GM20000 (cell line): ENCODE results near the gene TMEM212.
"Not testable (repeated sequence)": the region's sequence is repeated elsewhere in the genome, so short reads cannot be mapped to it uniquely, and the experiment has no call there.

Source experiments
- DNase-seq: peaks from one replicate; pipeline ENCODE4 v3.0.0; 2012; ENCODE audit warnings: low spot score
- TF ChIP-seq, protein P1 (sequence below): IDR thresholded peaks from 2 replicates; pipeline ENCODE4 v1.5.1; 2012; ENCODE audit warnings: mild to moderate bottlenecking, control low read depth; ENCODE audit errors: extremely low read depth, missing control alignments

Gene TMEM212

DNA sequence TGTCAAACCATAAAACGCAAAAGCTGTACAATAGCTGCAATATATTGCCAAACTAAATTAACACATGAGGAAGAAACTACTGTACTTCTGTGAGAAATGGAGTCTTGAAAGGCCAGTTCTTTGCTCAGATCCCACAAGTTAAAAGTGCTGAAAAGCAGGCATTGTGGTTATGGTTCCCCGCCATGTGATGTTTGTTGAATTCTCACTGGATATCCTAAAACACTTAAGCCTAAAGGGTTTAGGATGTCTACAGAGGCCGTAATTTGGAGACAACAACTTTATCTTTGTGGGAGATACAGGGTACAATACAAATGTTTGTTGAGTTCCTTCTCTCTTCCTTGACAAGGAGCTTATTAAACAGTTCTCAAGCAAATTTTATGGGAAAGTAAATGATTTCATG is 53.2 kb downstream of the TMEM212 start:
- TF ChIP-seq, protein P1, sequence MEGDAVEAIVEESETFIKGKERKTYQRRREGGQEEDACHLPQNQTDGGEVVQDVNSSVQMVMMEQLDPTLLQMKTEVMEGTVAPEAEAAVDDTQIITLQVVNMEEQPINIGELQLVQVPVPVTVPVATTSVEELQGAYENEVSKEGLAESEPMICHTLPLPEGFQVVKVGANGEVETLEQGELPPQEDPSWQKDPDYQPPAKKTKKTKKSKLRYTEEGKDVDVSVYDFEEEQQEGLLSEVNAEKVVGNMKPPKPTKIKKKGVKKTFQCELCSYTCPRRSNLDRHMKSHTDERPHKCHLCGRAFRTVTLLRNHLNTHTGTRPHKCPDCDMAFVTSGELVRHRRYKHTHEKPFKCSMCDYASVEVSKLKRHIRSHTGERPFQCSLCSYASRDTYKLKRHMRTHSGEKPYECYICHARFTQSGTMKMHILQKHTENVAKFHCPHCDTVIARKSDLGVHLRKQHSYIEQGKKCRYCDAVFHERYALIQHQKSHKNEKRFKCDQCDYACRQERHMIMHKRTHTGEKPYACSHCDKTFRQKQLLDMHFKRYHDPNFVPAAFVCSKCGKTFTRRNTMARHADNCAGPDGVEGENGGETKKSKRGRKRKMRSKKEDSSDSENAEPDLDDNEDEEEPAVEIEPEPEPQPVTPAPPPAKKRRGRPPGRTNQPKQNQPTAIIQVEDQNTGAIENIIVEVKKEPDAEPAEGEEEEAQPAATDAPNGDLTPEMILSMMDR = no peak

DNA sequence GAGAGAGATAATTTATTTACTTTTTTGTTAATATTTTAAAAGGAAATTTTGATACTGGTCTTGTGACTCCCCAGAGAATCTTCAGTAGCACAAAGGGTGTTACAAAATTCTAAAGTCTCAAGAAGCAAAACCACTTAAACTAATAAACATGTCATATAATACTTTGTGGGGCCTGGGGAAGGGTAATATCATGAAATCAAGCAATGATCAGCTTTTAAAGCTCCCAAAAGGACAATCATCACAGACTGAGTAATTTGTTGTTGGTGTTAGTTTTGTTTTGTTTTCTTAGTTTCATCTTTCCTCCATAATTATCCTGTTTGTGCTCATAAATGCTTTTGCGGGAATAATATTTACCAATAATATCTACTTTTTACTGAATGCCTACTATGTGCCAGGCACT is 55.0 kb downstream of the TMEM212 start:
- TF ChIP-seq, protein P1 = no peak
- no peak for DNase-seq

More for the DNA sequence above, 53.2 kb downstream of the TMEM212 start:
- DNase-seq = no peak

DNA sequence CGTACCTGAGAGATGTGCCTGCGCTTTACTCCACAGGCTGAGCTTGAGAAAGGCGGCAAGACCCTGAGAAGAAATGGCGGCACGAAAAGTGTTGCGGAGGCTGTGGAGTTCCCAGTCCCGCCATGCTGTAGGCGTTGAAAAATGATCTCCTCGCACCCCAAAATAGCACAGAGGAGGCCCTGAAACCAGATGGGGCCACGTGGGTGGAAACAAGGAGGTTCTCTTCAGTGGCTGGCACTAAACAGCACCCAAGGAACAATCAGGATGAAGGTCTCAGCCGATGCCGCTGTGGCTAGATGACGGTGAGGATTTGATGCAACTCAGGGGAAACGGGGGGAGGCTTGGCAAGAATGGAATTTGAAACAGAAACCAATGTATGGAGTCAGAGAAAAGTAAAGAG is 57.3 kb downstream of the TMEM212 start:
- DNase-seq = no peak
- TF ChIP-seq, protein P1 = no peak

DNA sequence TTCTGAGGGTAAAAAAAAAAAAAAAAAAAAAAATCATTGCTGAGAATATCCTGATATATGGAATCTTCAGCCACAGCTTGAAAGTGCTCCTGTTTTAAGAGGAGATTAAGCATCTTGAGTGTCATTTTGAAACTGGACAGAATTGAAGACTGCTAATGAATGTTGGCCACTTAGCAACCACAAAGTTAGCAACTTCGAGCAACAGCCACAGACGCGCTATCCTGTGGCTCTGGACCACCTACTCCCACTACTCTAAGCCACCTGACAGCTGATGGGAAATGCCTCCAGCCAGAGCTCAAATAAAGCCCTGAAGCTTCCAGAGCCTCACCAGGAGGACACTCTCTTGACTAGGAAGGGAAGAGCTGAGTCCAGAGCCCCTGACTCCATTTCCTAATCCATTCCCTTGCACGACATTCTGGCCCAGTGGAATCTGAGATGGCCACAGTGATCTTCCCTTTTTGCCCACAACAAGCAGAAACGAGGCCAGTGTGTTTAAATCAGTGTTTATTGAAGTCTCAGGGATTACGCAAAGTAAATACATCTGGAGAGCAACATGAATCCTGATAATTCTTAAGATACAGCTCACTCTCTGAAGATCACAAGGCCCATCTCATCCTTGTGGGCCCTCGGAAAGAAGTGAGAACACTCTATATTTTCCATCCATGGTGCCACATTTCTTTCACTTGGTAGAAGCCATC is 58.6 kb downstream of the TMEM212 start:
- DNase-seq = no peak
- TF ChIP-seq, protein P1 = no peak

DNA sequence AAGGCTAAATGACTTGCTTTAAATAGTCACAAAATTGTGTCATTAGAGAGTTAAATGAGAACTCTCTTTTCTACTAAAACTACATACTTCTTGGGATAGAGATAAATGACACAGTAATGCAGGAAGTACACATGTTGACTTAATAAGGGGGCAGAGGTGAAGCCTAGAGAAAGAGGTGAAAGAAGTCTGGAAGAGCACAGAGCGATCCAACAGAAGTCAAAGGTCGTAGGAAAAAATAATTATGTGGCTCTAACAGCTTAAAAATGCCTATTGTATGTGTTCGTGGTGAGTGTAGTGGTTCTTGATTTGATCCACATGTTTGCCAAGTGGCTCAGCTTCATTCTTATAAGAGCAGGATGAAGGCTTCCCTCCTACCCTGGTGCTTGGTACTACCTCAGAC is 61.7 kb downstream of the TMEM212 start:
- no peak for DNase-seq
- TF ChIP-seq, protein P1 = no peak

DNA sequence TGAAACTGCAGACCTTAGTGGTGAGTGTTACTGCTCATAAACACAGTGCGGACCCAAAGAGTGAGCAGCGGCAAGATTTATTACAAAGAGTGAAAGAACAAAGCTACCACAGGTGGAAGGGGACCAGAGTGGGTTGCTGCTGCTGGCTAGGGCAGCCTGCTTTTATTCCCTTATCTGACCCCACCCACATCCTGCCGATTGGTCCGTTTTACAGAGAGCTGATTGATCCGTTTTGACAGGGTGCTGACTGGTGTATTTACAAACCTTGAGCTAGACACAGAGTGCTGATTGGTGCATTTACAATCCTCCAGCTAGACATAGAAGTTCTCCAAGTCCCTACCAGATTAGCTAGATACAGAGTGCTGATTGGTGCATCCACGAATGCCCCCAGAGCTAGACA is 63.4 kb downstream of the TMEM212 start:
- not testable (repeated sequence) for DNase-seq

DNA sequence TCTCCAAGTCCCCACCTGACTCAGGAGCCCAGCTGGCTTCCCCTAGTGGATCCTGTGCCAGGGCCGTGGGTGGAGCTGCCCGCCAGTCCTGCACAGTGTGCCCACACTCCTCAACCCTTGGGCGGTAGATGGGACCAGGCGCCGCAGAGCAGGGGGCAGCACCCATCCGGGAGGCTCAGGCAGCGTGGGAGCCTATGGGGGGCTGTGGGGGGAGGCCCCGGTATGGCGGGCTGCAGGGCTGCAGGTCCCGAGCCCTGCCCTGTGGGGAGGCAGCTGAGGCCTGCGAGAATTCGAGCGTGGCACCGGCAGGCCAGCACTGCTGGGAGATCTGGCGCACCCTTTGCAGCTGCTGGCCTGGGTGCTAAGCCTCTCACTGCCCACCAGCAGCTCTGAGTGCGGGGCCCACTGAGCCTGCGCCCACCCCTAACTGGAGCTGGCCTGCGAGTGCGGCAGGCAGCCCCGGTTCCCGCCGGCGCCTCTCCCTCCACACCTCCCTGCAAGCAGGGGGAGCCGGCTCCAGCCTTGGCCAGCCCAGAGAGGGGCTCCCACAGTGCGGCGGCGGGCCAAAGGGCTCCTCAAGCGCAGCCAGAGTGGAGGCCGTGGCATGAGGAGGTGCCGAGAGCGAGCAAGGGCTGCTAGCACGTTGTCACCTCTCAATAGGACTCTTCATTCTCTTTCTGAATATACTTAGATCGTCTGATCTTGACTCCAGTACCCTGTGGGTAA is 64.0 kb downstream of the TMEM212 start:
- TF ChIP-seq, protein P1 = no peak
- no peak for DNase-seq

DNA sequence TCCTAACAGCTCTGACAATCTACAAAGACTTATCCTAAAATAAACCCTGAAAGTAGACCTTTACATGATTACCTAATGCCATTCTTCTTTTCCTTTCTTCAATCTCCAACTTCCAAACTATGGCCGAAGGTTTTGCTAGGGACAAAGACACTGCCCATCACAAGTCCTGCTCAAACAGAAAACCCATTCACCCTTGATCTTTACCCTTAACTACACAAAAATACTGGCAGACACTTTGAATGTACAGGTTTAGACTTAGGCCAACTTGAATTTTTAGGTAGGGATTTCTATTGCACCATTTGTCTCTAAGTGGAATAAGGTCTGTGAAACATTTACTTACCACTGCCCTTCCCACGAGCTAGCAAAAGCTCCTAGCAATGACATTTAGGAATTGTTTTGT is 64.6 kb downstream of the TMEM212 start:
- DNase-seq = no peak

More for the DNA sequence above, 64.6 kb downstream of the TMEM212 start:
- TF ChIP-seq, protein P1 = no peak
